Measurements from ENCODE around the gene UAP1. TPM values are rescaled to one million over a fixed set of nuclear protein-coding genes. Genes with fewer than 3 reads are reported as not detected.

The UAP1 gene
- total RNA-seq, 2 donors from 2014 or later = 70.4 to 284 TPM

- TF ChIP-seq CTCF (IDR thresholded peaks at IDR 0.05) = no peak
- Histone ChIP-seq H3K27ac (no peak overlapping the region), H3K9me3 (no peaks in the 10 kb centered on the region), H3K27me3 (replicated peaks; ENCODE audit: insufficient read depth) (no peaks in the 10 kb centered on the region), H3K4me3 (no peak overlapping the region), H3K36me3 (no peaks in the 10 kb centered on the region), H3K4me1 (ENCODE audit: control insufficient read depth in 1 of 2, low read depth in 2 of 2) (peaks cover under 1 to 22% of the 10 kb centered on the region in 2 donors)
- DNase-seq (ENCODE audit: low spot score) = no peak
- no peak for ATAC-seq (ENCODE audit: insufficient number of reproducible peaks, low FRiP score, low read depth)
These were observed 78.2 kb downstream of the UAP1 start for GRCh38 chr1:162639718-162640117.

GRCh38 chr1:162641114-162641513, 79.6 kb downstream of the UAP1 start:
- no peak for ATAC-seq (ENCODE audit: insufficient number of reproducible peaks, low FRiP score, low read depth)
- Histone ChIP-seq H3K4me3 (no peak overlapping the region), H3K27ac (no peak overlapping the region), H3K27me3 (replicated peaks; ENCODE audit: insufficient read depth) (no peaks in the 10 kb centered on the region), H3K4me1 (ENCODE audit: control insufficient read depth in 1 of 2, low read depth in 2 of 2) (peaks cover 0 to 8% of the 10 kb centered on the region in 2 donors), H3K9me3 (no peaks in the 10 kb centered on the region), H3K36me3 (no peaks in the 10 kb centered on the region)
- no peak for DNase-seq (ENCODE audit: low spot score)
- no peak for TF ChIP-seq CTCF (IDR thresholded peaks at IDR 0.05)

- no peak overlapping the region for H3K27ac ChIP-seq
- H3K4me3 ChIP-seq = no peak overlapping the region
- ATAC-seq (ENCODE audit: insufficient number of reproducible peaks, low FRiP score, low read depth) (no peak), DNase-seq (ENCODE audit: low spot score) (no peak)
- no peak for TF ChIP-seq CTCF (IDR thresholded peaks at IDR 0.05)
- no peaks in the 10 kb centered on the region for H3K36me3 ChIP-seq
- H3K9me3 ChIP-seq = no peaks in the 10 kb centered on the region
- H3K27me3 ChIP-seq (replicated peaks; ENCODE audit: insufficient read depth) = no peaks in the 10 kb centered on the region
- H3K4me1 ChIP-seq (ENCODE audit: control insufficient read depth in 1 of 2, low read depth in 2 of 2) = no peaks in the 10 kb centered on the region
These were observed 83.4 kb downstream of the UAP1 start for GRCh38 chr1:162644986-162645314.

GRCh38 chr1:162645666-162646065, 84.1 kb downstream of the UAP1 start:
- no peaks in the 10 kb centered on the region for H3K4me1 ChIP-seq (ENCODE audit: control insufficient read depth in 1 of 2, low read depth in 2 of 2)
- no peaks in the 10 kb centered on the region for H3K9me3 ChIP-seq
- H3K27me3 ChIP-seq (replicated peaks; ENCODE audit: insufficient read depth) = no peaks in the 10 kb centered on the region
- no peaks in the 10 kb centered on the region for H3K36me3 ChIP-seq
- DNase-seq (ENCODE audit: low spot score) (no peak), ATAC-seq (ENCODE audit: insufficient number of reproducible peaks, low FRiP score, low read depth) (no peak)
- no peak overlapping the region for H3K4me3 ChIP-seq
- no peak overlapping the region for H3K27ac ChIP-seq
- TF ChIP-seq CTCF (IDR thresholded peaks at IDR 0.05) = no peak

- Histone ChIP-seq H3K27ac (no peak overlapping the region), H3K4me1 (ENCODE audit: control insufficient read depth in 1 of 2, low read depth in 2 of 2) (peaks cover 3 to 9% of the 10 kb centered on the region in 2 donors), H3K36me3 (no peaks in the 10 kb centered on the region), H3K4me3 (no peak overlapping the region), H3K9me3 (no peaks in the 10 kb centered on the region), H3K27me3 (replicated peaks; ENCODE audit: insufficient read depth) (no peaks in the 10 kb centered on the region)
- DNase-seq (ENCODE audit: low spot score) = no peak
- TF ChIP-seq CTCF (IDR thresholded peaks at IDR 0.05) = no peak
- ATAC-seq (ENCODE audit: insufficient number of reproducible peaks, low FRiP score, low read depth) = no peak
These were observed 88.1 kb downstream of the UAP1 start for GRCh38 chr1:162649583-162649982.

Other genes with a start within 250 kb of the UAP1 start
- not detected for gene SPATA46, start 184.9 kb upstream of the UAP1 start, total RNA-seq
- gene C1orf226, start 180.0 kb upstream of the UAP1 start, total RNA-seq = 10 to 100 TPM in 1 of 2 donors, 1 to 10 TPM in 1; 3.3 to 11.8 TPM
- under 1 TPM in 1 of 2 donors, not detected in 1; 0.68 TPM for gene SH2D1B, start 149.6 kb upstream of the UAP1 start, total RNA-seq
- gene UHMK1, start 63.9 kb upstream of the UAP1 start, total RNA-seq = 10 to 100 TPM; 29.4 to 38.7 TPM
- 100 to 1,000 TPM; 133 to 144 TPM for gene DDR2, start 70.7 kb downstream of the UAP1 start, total RNA-seq
- gene HSD17B7, start 229.0 kb downstream of the UAP1 start, total RNA-seq = 10 to 100 TPM; 10.4 to 14.4 TPM